IMR-90 (cell line): ENCODE data around the gene ANKRD52. TPM values are rescaled to one million over a fixed set of nuclear protein-coding genes. Genes with fewer than 3 reads are reported as not detected.

Experiments used
- ATAC-seq: fragments of 200-7000 bp; cut with Tn5 transposase; 2 replicates; pipeline ENCODE4 v1.9.1; 2020; ENCODE audit warnings: low read depth, mild to moderate bottlenecking, moderate library complexity
- BruUV-seq: library from RNA; stranded (reverse); fragments of 400-500 nt; replicated peaks from 2 replicates; lab custom pipeline; 2021; lab: Mats Ljungman, UMichigan
- CTCF ChIA-PET: fragments of 300-600 bp; formaldehyde crosslinking; extraction: SDS; loops from one replicate; lab custom pipeline; 2021; ENCODE audit warnings: antibody characterized with exemption; lab: Yijun Ruan, JAX
- POLR2A ChIA-PET: fragments of 300-600 bp; sonication (Branson Sonifier 250); formaldehyde crosslinking; loops from one replicate; lab custom pipeline; 2022; ENCODE audit warnings: antibody characterized with exemption; ENCODE audit not compliant: unreplicated experiment; lab: Charles Lee
- DNase-seq: peaks from one replicate; pipeline ENCODE4 v3.0.0; 2013
- H2AFZ ChIP-seq: replicated peaks from 2 replicates; pipeline ENCODE3; 2013; ENCODE audit warnings: low read length, mild to moderate bottlenecking; ENCODE audit not compliant: poor library complexity
- H2AK5ac ChIP-seq: 2 replicates; pipeline ENCODE4 v1.6.1; 2013; ENCODE audit warnings: low read depth, low read length, inconsistent platforms
- H2AK9ac ChIP-seq: replicated peaks from 2 replicates; pipeline ENCODE3; 2013; ENCODE audit warnings: mild to moderate bottlenecking, low read depth, low read length, moderate library complexity; ENCODE audit not compliant: poor library complexity
- H2BK120ac ChIP-seq: 2 replicates; pipeline ENCODE4 v1.6.1; 2013; ENCODE audit warnings: low read depth, low read length, inconsistent platforms
- H2BK15ac ChIP-seq: 3 replicates; pipeline ENCODE4 v1.6.1; 2013; ENCODE audit warnings: low read depth, low read length, inconsistent platforms
- H2BK20ac ChIP-seq: 2 replicates; pipeline ENCODE4 v1.6.1; 2013; ENCODE audit warnings: low read depth, mild to moderate bottlenecking, inconsistent platforms, low read length, moderate library complexity
- H2BK5ac ChIP-seq: 2 replicates; pipeline ENCODE4 v1.6.1; 2013; ENCODE audit warnings: mild to moderate bottlenecking, low read depth, low read length, inconsistent platforms; ENCODE audit not compliant: poor library complexity, severe bottlenecking
- H3K14ac ChIP-seq: replicated peaks from 2 replicates; pipeline ENCODE4 v1.6.1; 2013; ENCODE audit warnings: low read depth, low read length, inconsistent platforms
- H3K18ac ChIP-seq: 2 replicates; pipeline ENCODE4 v1.6.1; 2013; ENCODE audit warnings: low read depth, low read length, control low read depth
- H3K23ac ChIP-seq: 2 replicates; pipeline ENCODE4 v1.6.1; 2013; ENCODE audit warnings: low read depth, low read length, inconsistent platforms
- H3K27ac ChIP-seq: 2 replicates; pipeline ENCODE4 v1.5.1; 2013; ENCODE audit warnings: mild to moderate bottlenecking, control low read depth, low read length; ENCODE audit not compliant: insufficient read depth
- H3K27me3 ChIP-seq: 2 replicates; pipeline ENCODE4 v1.6.1; 2013; ENCODE audit warnings: low read length; ENCODE audit not compliant: control insufficient read depth, insufficient read depth
- H3K36me3 ChIP-seq: 2 replicates; pipeline ENCODE4 v1.6.1; 2013; ENCODE audit warnings: low read length, mixed read lengths; ENCODE audit not compliant: control insufficient read depth, insufficient read depth
- H3K4ac ChIP-seq: 2 replicates; pipeline ENCODE4 v1.6.1; 2013; ENCODE audit warnings: low read depth, low read length, inconsistent platforms
- H3K4me1 ChIP-seq: 2 replicates; pipeline ENCODE4 v1.6.1; 2013; ENCODE audit warnings: low read length, mixed read lengths; ENCODE audit not compliant: control insufficient read depth, insufficient read depth
- H3K4me2 ChIP-seq: 2 replicates; pipeline ENCODE4 v1.6.1; 2013; ENCODE audit warnings: low read depth, mild to moderate bottlenecking, control low read depth, low read length, moderate library complexity
- H3K4me3 ChIP-seq: 2 replicates; pipeline ENCODE4 v1.5.1; 2013; ENCODE audit warnings: low read depth, mild to moderate bottlenecking, control low read depth, low read length, moderate library complexity; ENCODE audit not compliant: insufficient read depth
- H3K56ac ChIP-seq: 2 replicates; pipeline ENCODE4 v1.6.1; 2013; ENCODE audit warnings: low read length, inconsistent platforms; ENCODE audit not compliant: insufficient read depth; ENCODE audit errors: extremely low read depth
- H3K79me1 ChIP-seq, 2 experiments: 2 replicates each; pipeline ENCODE4 v1.6.1; 2013; ENCODE audit warnings: low read length in 2 of 2, inconsistent platforms in 1 of 2, low read depth in 1 of 2
- H3K9ac ChIP-seq: 2 replicates; pipeline ENCODE4 v1.6.1; 2013; ENCODE audit warnings: low read depth, low read length, control low read depth
- H3K9me1 ChIP-seq: 2 replicates; pipeline ENCODE4 v1.6.1; 2013; ENCODE audit warnings: low read length, inconsistent platforms; ENCODE audit not compliant: insufficient read depth
- H3K9me3 ChIP-seq: 2 replicates; pipeline ENCODE4 v1.6.1; 2013; ENCODE audit warnings: low read length; ENCODE audit not compliant: control insufficient read depth, insufficient read depth
- H4K20me1 ChIP-seq: 2 replicates; pipeline ENCODE4 v1.6.1; 2013; ENCODE audit warnings: low read length, inconsistent platforms; ENCODE audit not compliant: insufficient read depth
- H4K5ac ChIP-seq: 2 replicates; pipeline ENCODE4 v1.6.1; 2013; ENCODE audit warnings: mild to moderate bottlenecking, low read depth, low read length, control low read depth
- H4K8ac ChIP-seq, 2 experiments: 2 replicates each; pipeline ENCODE4 v1.6.1; 2013; ENCODE audit warnings: low read depth in 2 of 2, low read length in 2 of 2, control low read depth in 1 of 2, inconsistent platforms in 1 of 2
- H4K91ac ChIP-seq: 2 replicates; pipeline ENCODE4 v1.6.1; 2013; ENCODE audit warnings: low read depth, low read length, inconsistent platforms; ENCODE audit not compliant: insufficient read depth
- BHLHE40 ChIP-seq: fragments of 150-350 bp; IDR thresholded peaks from 2 replicates; pipeline ENCODE4 v1.6.1; 2016; ENCODE audit warnings: mild to moderate bottlenecking, low read depth, low read length
- CEBPB ChIP-seq: IDR thresholded peaks from 2 replicates; pipeline ENCODE4 v1.6.1; 2012; ENCODE audit warnings: low read depth, low read length, improper control_type of control experiment
- CHD1 ChIP-seq: IDR thresholded peaks from 2 replicates; pipeline ENCODE4 v1.6.1; 2012; ENCODE audit warnings: low read depth, low read length, improper control_type of control experiment
- ELK1 ChIP-seq: fragments of 150-350 bp; IDR thresholded peaks from 2 replicates; pipeline ENCODE4 v1.6.1; 2016; ENCODE audit warnings: low read depth, mild to moderate bottlenecking, low read length, moderate library complexity, borderline replicate concordance
- FOS ChIP-seq: fragments of 150-350 bp; IDR thresholded peaks from 2 replicates; pipeline ENCODE4 v1.6.1; 2016; ENCODE audit warnings: low read depth, low read length
- MAFK ChIP-seq: IDR thresholded peaks from 2 replicates; pipeline ENCODE4 v1.6.1; 2012; ENCODE audit warnings: low read depth, low read length, improper control_type of control experiment
- MAZ ChIP-seq: IDR thresholded peaks from 2 replicates; pipeline ENCODE4 v1.6.1; 2012; ENCODE audit warnings: low read depth, mild to moderate bottlenecking, low read length, improper control_type of control experiment, moderate library complexity, borderline replicate concordance
- MXI1 ChIP-seq: IDR thresholded peaks from 2 replicates; pipeline ENCODE4 v1.6.1; 2012; ENCODE audit warnings: low read depth, mild to moderate bottlenecking, low read length, moderate library complexity, borderline replicate concordance
- NFE2L2 ChIP-seq: fragments of 150-350 bp; IDR thresholded peaks from 2 replicates; pipeline ENCODE4 v1.6.1; 2016; ENCODE audit warnings: low read depth, mild to moderate bottlenecking, low read length
- POLR2A ChIP-seq: IDR thresholded peaks from 2 replicates; pipeline ENCODE4 v1.6.1; 2012; ENCODE audit warnings: mild to moderate bottlenecking, low read depth, low read length
- RAD21 ChIP-seq: IDR thresholded peaks from 2 replicates; pipeline ENCODE4 v1.6.1; 2012; ENCODE audit warnings: low read length, improper control_type of control experiment
- RCOR1 ChIP-seq: IDR thresholded peaks from 2 replicates; pipeline ENCODE4 v1.6.1; 2012; ENCODE audit warnings: mild to moderate bottlenecking, low read length, improper control_type of control experiment; ENCODE audit not compliant: insufficient replicate concordance
- RFX5 ChIP-seq: IDR thresholded peaks from 2 replicates; pipeline ENCODE4 v1.8.0; 2012; ENCODE audit warnings: low read depth, mild to moderate bottlenecking, low read length, moderate library complexity
- SMC3 ChIP-seq: fragments of 150-350 bp; IDR thresholded peaks from 2 replicates; pipeline ENCODE4 v1.6.1; 2016; ENCODE audit warnings: low read depth, mild to moderate bottlenecking, antibody characterized with exemption, low read length, moderate library complexity
- WGBS, 2 experiments: methylation state at CpG; one replicate each; pipeline versions ENCODE4 v1.1.5 to v1.1.7; 2013; ENCODE audit warnings: missing lambda C conversion rate in 2 of 2; ENCODE audit not compliant: insufficient read length in 1 of 2; ENCODE audit errors: extremely low coverage in 2 of 2; 5-methylcytosine and 5-hydroxymethylcytosine counted together
- dilution Hi-C: fragments of 300-500 bp; cut with HindIII; formaldehyde crosslinking; loops from one replicate; pipeline ENCODE4 v1.14.3; 2018; ENCODE audit warnings: low sequenced_read_pairs; ENCODE audit not compliant: unreplicated experiment
- in situ Hi-C: fragments of 300-500 bp; cut with MboI; formaldehyde crosslinking; loops from 3 replicates; pipeline ENCODE4 v1.14.3; 2019; ENCODE audit warnings: low sequenced_read_pairs, inconsistent platforms, mixed read lengths
- intact Hi-C: fragments of 100-400 bp; cut with micrococcal nuclease; formaldehyde crosslinking; loops from 2 replicates; pipeline ENCODE4 v1.10.0; 2022
- polyA plus RNA-seq, 3 experiments: library from polyadenylated mRNA; depleted of rRNA; stranded (reverse); fragments of >200 nt; gene quantifications; 2 replicates each; pipeline ENCODE4 v1.2.3, GENCODE V29; 2012; ENCODE audit warnings: low replicate concordance in 1 of 3
- total RNA-seq: library from RNA; depleted of rRNA; stranded (reverse); fragments of >200 nt; gene quantifications from 2 replicates; pipeline ENCODE4 v1.2.3, GENCODE V29; 2012
- TF ChIP-seq, protein P1 (sequence below): conservative IDR thresholded peaks from 2 replicates; pipeline ENCODE4 v1.5.1; 2012; ENCODE audit warnings: mild to moderate bottlenecking, low read depth, low read length, improper control_type of control experiment

Gene ANKRD52
- total and polyA plus RNA-seq, 2 of the 4 experiments (the other 2 are of a cell fraction): 15.4 to 35.9 TPM

GRCh38 chr12:56266693-56267442 lies 8.7 kb upstream of the ANKRD52 start, which contains the start of gene COQ10A:
Gene COQ10A, plus strand, starts transcription at chr12:56266942. Its CDS starts 177 bp downstream, at chr12:56267119.
- peak within 1 kb of the TSS; percentile 71; the same call in 1 of the 2 replicates for H3K56ac ChIP-seq
- H4K8ac ChIP-seq: peak within 1 kb of the TSS; percentile 33 to 83
- in situ Hi-C loops: no loop called here
- H4K91ac ChIP-seq: peak within 1 kb of the TSS; percentile 92
- H3K9me3 ChIP-seq: no peaks in the 10 kb centered on the region
- dilution Hi-C loops: no loop called here
- peak within 1 kb of the TSS; percentile 78 for H2BK5ac ChIP-seq
- BruUV-seq: no TSS peak
- H3K9me1 ChIP-seq: peaks cover 9% of the 10 kb centered on the region; the same call in 1 of the 2 replicates
- no peaks in the 10 kb centered on the region for H4K20me1 ChIP-seq
- H2AK5ac ChIP-seq: peak within 1 kb of the TSS; percentile 62
- CTCF ChIA-PET: interaction anchor here (0.6 to 1.4 kb wide), 2 partner anchors 33 to 45 kb away, joined by 3 to 4 read pairs; partner anchors contain the start of gene RNF41
- peaks cover 10% of the 10 kb centered on the region for H3K4me1 ChIP-seq
- peaks cover 11% of the 10 kb centered on the region for H3K36me3 ChIP-seq
- DNase-seq: peak; percentile 82
- peak within 1 kb of the TSS; percentile 73 for H3K9ac ChIP-seq
- no peaks in the 10 kb centered on the region for H3K27me3 ChIP-seq
- TF ChIP-seq MAZ: no peak
- no peak for TF ChIP-seq RCOR1
- no peak for TF ChIP-seq ELK1
- no peak; the same call in 1 of the 2 replicates for TF ChIP-seq RAD21
- TF ChIP-seq CHD1: no peak
- TF ChIP-seq MAFK: no peak
- TF ChIP-seq SMC3: 0 out of 2 replicates have a peak, but pooled peaks have one; percentile 14
- peak; percentile 87 for TF ChIP-seq POLR2A
- peak; percentile 60; the same call in 1 of the 2 replicates for TF ChIP-seq MXI1
- peak; percentile 70 for TF ChIP-seq RFX5
- TF ChIP-seq, protein P1, sequence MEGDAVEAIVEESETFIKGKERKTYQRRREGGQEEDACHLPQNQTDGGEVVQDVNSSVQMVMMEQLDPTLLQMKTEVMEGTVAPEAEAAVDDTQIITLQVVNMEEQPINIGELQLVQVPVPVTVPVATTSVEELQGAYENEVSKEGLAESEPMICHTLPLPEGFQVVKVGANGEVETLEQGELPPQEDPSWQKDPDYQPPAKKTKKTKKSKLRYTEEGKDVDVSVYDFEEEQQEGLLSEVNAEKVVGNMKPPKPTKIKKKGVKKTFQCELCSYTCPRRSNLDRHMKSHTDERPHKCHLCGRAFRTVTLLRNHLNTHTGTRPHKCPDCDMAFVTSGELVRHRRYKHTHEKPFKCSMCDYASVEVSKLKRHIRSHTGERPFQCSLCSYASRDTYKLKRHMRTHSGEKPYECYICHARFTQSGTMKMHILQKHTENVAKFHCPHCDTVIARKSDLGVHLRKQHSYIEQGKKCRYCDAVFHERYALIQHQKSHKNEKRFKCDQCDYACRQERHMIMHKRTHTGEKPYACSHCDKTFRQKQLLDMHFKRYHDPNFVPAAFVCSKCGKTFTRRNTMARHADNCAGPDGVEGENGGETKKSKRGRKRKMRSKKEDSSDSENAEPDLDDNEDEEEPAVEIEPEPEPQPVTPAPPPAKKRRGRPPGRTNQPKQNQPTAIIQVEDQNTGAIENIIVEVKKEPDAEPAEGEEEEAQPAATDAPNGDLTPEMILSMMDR: peak; percentile 59
- TF ChIP-seq BHLHE40: no peak
- no peak for TF ChIP-seq FOS
- TF ChIP-seq NFE2L2: no peak
- TF ChIP-seq CEBPB: no peak
- H3K23ac ChIP-seq: peak within 1 kb of the TSS; percentile 86; the same call in 1 of the 2 replicates
- H2BK120ac ChIP-seq: peak within 1 kb of the TSS; percentile 73
- H2AFZ ChIP-seq: peak within 1 kb of the TSS; percentile 100
- peak; percentile 96 for ATAC-seq
- H2AK9ac ChIP-seq: peak within 1 kb of the TSS; percentile 96
- WGBS, 2 experiments: 1% methylated on average over 14 of the region's 68 CpGs; no CpG with 5 or more reads in 1 of the 2 experiments
- peak within 1 kb of the TSS; percentile 29 for H4K5ac ChIP-seq
- H3K4ac ChIP-seq: peak within 1 kb of the TSS; percentile 77
- peaks cover 0 to 21% of the 10 kb centered on the region in 2 experiments; a peak in 2 of 4 replicates for H3K79me1 ChIP-seq
- H2BK15ac ChIP-seq: peak within 1 kb of the TSS; percentile 93; the same call in 2 of the 3 replicates
- peak within 1 kb of the TSS; percentile 83 for H3K4me2 ChIP-seq
- peak within 1 kb of the TSS; percentile 61 for H3K4me3 ChIP-seq
- intact Hi-C loops: loop anchor here (2.0 kb wide), 1 partner anchor 198 kb away; no protein-coding TSS in a partner anchor
- H3K27ac ChIP-seq: peak within 1 kb of the TSS; percentile 78
- H3K14ac ChIP-seq: peak within 1 kb of the TSS; percentile 82
- no peak within 1 kb of the TSS; the same call in 1 of the 2 replicates for H3K18ac ChIP-seq
- POLR2A ChIA-PET: no interaction called here
- no peak within 1 kb of the TSS; the same call in 1 of the 2 replicates for H2BK20ac ChIP-seq
